ENCODE measurements around the gene MARK1. TPM values are rescaled to one million over a fixed set of nuclear protein-coding genes. Genes with fewer than 3 reads are reported as not detected.

MARK1 gene
- total RNA-seq, 1 donor from 2014 or later, result 12.5 TPM

DNA sequence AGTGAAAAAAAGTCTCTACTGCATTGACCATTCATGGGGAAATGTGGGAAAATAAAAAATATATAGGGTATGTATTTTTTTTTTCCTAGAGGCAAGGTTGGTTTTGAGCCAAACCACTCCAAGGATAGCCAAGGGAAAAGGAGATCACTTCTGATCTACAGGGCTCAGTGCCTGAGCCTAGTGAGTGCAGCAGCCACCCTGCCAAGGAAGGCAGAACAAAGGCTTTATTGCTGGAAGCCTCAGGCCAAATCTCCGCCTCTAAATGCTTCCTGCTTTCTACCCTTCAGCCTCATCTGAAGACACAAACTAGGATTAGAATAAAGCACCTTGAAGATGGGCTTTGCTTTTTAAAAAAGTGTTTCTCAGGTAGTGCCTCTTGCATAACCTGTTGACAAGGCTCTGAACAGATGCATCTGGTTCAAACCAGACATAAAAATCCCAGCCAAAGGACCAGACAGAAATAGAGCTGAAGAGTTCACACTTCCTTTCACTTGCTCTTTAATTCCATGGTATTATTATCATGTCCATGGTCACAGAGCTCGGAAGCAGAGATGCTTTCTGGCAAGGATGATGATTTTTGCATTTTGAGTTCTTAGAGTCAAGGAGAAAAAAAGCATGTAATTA is 172.7 kb downstream of the MARK1 start:
- H3K4me1 Mint-ChIP-seq (ENCODE audit: unreplicated experiment), result peaks cover 8% of the 10 kb centered on the region
- H3K36me3 Mint-ChIP-seq (ENCODE audit: low read depth, unreplicated experiment), result no peaks in the 10 kb centered on the region
- no peak overlapping the region for H3K27ac Mint-ChIP-seq (ENCODE audit: unreplicated experiment)
- H3K4me3 Mint-ChIP-seq (ENCODE audit: unreplicated experiment), result no peak overlapping the region
- peaks cover 5% of the 10 kb centered on the region for H3K27me3 Mint-ChIP-seq (ENCODE audit: unreplicated experiment)
- TF ChIP-seq, protein P1, sequence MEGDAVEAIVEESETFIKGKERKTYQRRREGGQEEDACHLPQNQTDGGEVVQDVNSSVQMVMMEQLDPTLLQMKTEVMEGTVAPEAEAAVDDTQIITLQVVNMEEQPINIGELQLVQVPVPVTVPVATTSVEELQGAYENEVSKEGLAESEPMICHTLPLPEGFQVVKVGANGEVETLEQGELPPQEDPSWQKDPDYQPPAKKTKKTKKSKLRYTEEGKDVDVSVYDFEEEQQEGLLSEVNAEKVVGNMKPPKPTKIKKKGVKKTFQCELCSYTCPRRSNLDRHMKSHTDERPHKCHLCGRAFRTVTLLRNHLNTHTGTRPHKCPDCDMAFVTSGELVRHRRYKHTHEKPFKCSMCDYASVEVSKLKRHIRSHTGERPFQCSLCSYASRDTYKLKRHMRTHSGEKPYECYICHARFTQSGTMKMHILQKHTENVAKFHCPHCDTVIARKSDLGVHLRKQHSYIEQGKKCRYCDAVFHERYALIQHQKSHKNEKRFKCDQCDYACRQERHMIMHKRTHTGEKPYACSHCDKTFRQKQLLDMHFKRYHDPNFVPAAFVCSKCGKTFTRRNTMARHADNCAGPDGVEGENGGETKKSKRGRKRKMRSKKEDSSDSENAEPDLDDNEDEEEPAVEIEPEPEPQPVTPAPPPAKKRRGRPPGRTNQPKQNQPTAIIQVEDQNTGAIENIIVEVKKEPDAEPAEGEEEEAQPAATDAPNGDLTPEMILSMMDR (IDR thresholded peaks at IDR 0.05; ENCODE audit: unreplicated experiment), result no peak
- H3K9me3 Mint-ChIP-seq (ENCODE audit: unreplicated experiment), result no peaks in the 10 kb centered on the region
- no peak for DNase-seq (ENCODE audit: low spot score)

DNA sequence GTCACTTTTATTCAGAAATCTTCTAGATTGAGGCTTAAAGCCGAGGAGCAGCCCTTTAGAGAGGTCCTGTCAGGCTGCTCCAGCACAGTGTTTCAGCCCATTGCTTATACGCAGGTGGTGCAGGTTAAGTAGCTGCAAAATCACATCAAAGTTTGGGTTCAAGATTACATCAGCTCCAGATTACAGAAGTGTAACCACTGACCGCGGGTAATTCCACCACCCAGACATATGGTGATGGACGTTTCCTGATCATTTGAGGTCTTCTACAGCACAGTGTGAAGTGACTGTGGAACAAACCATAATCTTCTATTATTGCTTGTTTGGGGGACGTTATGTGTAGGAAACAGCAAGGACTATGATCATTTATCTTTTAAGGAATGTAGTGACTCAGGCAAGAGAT is 174.0 kb downstream of the MARK1 start:
- TF ChIP-seq, protein P1 (IDR thresholded peaks at IDR 0.05; ENCODE audit: unreplicated experiment), result no peak
- H3K27ac Mint-ChIP-seq (ENCODE audit: unreplicated experiment), result no peak overlapping the region
- peaks cover 7% of the 10 kb centered on the region for H3K27me3 Mint-ChIP-seq (ENCODE audit: unreplicated experiment)
- DNase-seq (ENCODE audit: low spot score), result no peak
- H3K4me3 Mint-ChIP-seq (ENCODE audit: unreplicated experiment), result no peak overlapping the region
- H3K9me3 Mint-ChIP-seq (ENCODE audit: unreplicated experiment), result no peaks in the 10 kb centered on the region
- peaks cover 21% of the 10 kb centered on the region for H3K4me1 Mint-ChIP-seq (ENCODE audit: unreplicated experiment)
- H3K36me3 Mint-ChIP-seq (ENCODE audit: low read depth, unreplicated experiment), result no peaks in the 10 kb centered on the region

DNA sequence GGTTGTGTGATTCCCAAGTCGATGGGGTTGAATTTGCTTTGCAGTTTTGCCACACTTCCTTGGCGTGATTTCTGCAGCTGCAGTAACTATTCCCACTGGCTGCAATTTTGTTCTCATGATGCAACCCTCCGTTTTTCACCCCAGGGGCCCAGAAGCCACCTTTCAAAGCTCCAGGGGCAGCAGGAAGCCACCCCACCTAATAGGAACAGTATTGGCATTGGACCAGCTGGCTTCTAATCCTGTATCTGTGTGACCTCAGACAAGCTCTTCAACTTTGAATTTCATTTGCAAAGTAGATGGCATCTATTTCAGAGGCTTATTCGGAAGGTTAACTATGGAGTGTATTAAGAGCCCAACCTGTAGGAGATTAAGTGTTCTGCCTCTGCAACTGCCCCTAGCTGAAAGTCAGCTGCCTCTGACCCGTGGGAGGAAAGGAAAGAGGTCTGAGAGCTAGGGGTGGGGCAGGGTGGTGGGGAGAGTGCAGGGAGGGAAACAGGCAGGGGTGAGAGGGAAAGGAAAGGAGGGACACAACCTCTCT is 174.9 kb downstream of the MARK1 start:
- H3K9me3 Mint-ChIP-seq (ENCODE audit: unreplicated experiment), result no peaks in the 10 kb centered on the region
- H3K36me3 Mint-ChIP-seq (ENCODE audit: low read depth, unreplicated experiment), result no peaks in the 10 kb centered on the region
- no peak overlapping the region for H3K27ac Mint-ChIP-seq (ENCODE audit: unreplicated experiment)
- TF ChIP-seq, protein P1 (IDR thresholded peaks at IDR 0.05; ENCODE audit: unreplicated experiment), result no peak
- no peak overlapping the region for H3K4me3 Mint-ChIP-seq (ENCODE audit: unreplicated experiment)
- peaks cover 21% of the 10 kb centered on the region for H3K4me1 Mint-ChIP-seq (ENCODE audit: unreplicated experiment)
- peaks cover 7% of the 10 kb centered on the region for H3K27me3 Mint-ChIP-seq (ENCODE audit: unreplicated experiment)
- DNase-seq (ENCODE audit: low spot score), result no peak

DNA sequence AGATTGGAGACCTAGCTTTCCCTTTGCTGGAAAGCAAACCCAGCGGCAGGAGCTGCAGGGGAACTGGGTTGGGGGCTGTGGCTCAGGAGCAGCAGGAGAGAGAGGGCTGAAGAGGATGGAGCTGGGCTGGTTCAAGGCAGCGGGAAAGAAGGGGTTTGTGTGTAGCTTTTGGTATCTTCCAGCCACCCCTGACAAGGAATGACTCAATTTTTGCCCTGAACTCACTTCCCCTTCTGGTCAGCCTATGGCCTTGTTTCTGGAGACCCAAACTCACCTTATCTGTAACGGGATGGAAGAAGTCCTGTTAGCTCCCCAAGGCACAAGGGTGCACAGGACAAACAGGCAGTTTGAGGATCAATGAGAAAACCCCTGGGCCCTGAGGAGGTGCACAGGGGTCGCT is 175.4 kb downstream of the MARK1 start:
- no peaks in the 10 kb centered on the region for H3K36me3 Mint-ChIP-seq (ENCODE audit: low read depth, unreplicated experiment)
- peaks cover 7% of the 10 kb centered on the region for H3K27me3 Mint-ChIP-seq (ENCODE audit: unreplicated experiment)
- TF ChIP-seq, protein P1 (IDR thresholded peaks at IDR 0.05; ENCODE audit: unreplicated experiment), result no peak
- H3K9me3 Mint-ChIP-seq (ENCODE audit: unreplicated experiment), result no peaks in the 10 kb centered on the region
- H3K4me3 Mint-ChIP-seq (ENCODE audit: unreplicated experiment), result no peak overlapping the region
- no peak overlapping the region for H3K27ac Mint-ChIP-seq (ENCODE audit: unreplicated experiment)
- no peak for DNase-seq (ENCODE audit: low spot score)
- peaks cover 21% of the 10 kb centered on the region for H3K4me1 Mint-ChIP-seq (ENCODE audit: unreplicated experiment)

DNA sequence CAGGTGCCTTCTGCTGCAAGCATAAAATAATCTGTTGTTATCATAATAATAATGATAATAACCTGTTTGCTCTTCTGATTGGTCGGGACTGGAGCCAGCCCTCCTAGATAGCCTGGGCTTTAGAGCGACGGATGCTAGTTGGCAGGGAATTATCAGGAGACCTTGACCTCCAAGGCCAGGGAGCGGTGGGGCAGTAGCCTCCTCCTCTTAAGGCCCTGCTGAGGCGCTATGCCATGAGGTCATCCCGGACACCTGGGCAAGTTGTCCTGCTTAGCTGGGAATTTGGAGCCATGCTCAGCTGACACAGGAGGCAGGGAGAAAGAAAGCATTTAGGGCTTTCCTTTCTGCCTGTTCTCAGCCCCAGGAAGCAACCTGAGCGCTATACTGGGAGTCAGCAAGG is 177.8 kb downstream of the MARK1 start:
- Mint-ChIP-seq H3K4me3 (ENCODE audit: unreplicated experiment) (no peak overlapping the region), H3K27ac (ENCODE audit: unreplicated experiment) (no peak overlapping the region), H3K36me3 (ENCODE audit: low read depth, unreplicated experiment) (no peaks in the 10 kb centered on the region), H3K9me3 (ENCODE audit: unreplicated experiment) (no peaks in the 10 kb centered on the region), H3K27me3 (ENCODE audit: unreplicated experiment) (peaks cover 10% of the 10 kb centered on the region), H3K4me1 (ENCODE audit: unreplicated experiment) (peaks cover 26% of the 10 kb centered on the region)
- DNase-seq (ENCODE audit: low spot score), result no peak
- TF ChIP-seq, protein P1 (IDR thresholded peaks at IDR 0.05; ENCODE audit: unreplicated experiment), result no peak
